Colonic mucosa (tissue), 4 donors: ENCODE results near the gene HERC4. TPM values are rescaled to one million over a fixed set of nuclear protein-coding genes. Genes with fewer than 3 reads are reported as not detected.

ENCODE experiments used
- DNase-seq: peaks from one replicate; pipeline ENCODE4 v3.0.0-alpha.2; 2020
- H3K27ac ChIP-seq: fragments of 200-600 bp; one replicate; pipeline ENCODE4 v1.8.0; 2021
- H3K27me3 ChIP-seq: fragments of 200-600 bp; one replicate; pipeline ENCODE4 v1.8.0; 2021
- H3K36me3 ChIP-seq: fragments of 200-600 bp; one replicate; pipeline ENCODE4 v1.8.0; 2021
- H3K4me1 ChIP-seq: fragments of 200-600 bp; one replicate; pipeline ENCODE4 v1.8.0; 2021; ENCODE audit warnings: mild to moderate bottlenecking
- H3K4me3 ChIP-seq: fragments of 200-600 bp; one replicate; pipeline ENCODE4 v1.8.0; 2021
- H3K9ac ChIP-seq, 2 donors: one replicate each; pipeline ENCODE4 v1.7.0; 2013; ENCODE audit warnings: control low read depth in 2 of 2, low read depth in 2 of 2, low read length in 2 of 2
- H3K9me3 ChIP-seq: fragments of 200-600 bp; one replicate; pipeline ENCODE4 v1.8.0; 2021
- intact Hi-C: fragments of 100-400 bp; cut with DNase I; formaldehyde crosslinking; loops from one replicate; pipeline ENCODE4 v1.14.1; 2022
- total RNA-seq, 2 donors: library from RNA; stranded (reverse); fragmentation: NEBNext Ultra II Directional in 1 of 2; extraction: Animal tissue kit (Norgen Biotek cat#: 25700) in 1 of 2; gene quantifications; one replicate each; pipeline ENCODE4 v1.2.1, GENCODE V29; 2021
- TF ChIP-seq, protein P1 (sequence below): fragments of 200-600 bp; IDR thresholded peaks from one replicate; pipeline ENCODE4 v1.8.0; 2022; ENCODE audit warnings: antibody characterized with exemption, mild to moderate bottlenecking
- donor health status: healthy.
- donor health status: DM: no; HTN: no; CAD: no.
- donor health status: DM: no; HTN: no; CAD: no.

HERC4 gene
- total RNA-seq, 2 donors from 2014 or later = 35.3 to 51.5 TPM

DNA sequence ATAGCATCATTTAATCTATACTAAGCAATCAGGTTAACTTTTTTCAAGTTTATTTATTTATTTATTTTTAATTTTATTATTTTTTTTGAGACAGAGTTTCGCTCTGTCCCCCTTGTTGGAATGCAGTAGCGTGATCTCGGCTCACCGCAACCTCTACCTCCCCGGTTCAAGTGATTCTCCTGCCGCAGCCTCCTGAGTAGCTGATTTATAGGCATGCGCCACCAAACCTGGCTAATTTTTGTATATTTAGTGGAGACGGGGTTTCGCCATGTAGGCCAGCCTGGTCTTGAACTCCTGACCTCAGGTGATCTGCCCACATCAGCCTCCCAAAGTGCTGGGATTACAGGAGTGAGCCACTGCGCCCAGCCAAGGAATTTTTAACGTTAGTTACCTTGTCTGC, 33.6 kb upstream of the HERC4 start:
- TF ChIP-seq, protein P1, sequence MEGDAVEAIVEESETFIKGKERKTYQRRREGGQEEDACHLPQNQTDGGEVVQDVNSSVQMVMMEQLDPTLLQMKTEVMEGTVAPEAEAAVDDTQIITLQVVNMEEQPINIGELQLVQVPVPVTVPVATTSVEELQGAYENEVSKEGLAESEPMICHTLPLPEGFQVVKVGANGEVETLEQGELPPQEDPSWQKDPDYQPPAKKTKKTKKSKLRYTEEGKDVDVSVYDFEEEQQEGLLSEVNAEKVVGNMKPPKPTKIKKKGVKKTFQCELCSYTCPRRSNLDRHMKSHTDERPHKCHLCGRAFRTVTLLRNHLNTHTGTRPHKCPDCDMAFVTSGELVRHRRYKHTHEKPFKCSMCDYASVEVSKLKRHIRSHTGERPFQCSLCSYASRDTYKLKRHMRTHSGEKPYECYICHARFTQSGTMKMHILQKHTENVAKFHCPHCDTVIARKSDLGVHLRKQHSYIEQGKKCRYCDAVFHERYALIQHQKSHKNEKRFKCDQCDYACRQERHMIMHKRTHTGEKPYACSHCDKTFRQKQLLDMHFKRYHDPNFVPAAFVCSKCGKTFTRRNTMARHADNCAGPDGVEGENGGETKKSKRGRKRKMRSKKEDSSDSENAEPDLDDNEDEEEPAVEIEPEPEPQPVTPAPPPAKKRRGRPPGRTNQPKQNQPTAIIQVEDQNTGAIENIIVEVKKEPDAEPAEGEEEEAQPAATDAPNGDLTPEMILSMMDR = no peak
- intact Hi-C loops = no loop called here
- no peaks in the 10 kb centered on the region for H3K9me3 ChIP-seq
- H3K27ac ChIP-seq = no peak overlapping the region
- no peak overlapping the region for H3K9ac ChIP-seq
- H3K4me3 ChIP-seq = no peak overlapping the region
- H3K36me3 ChIP-seq = no peaks in the 10 kb centered on the region
- no peaks in the 10 kb centered on the region for H3K27me3 ChIP-seq
- no peak for DNase-seq
- no peaks in the 10 kb centered on the region for H3K4me1 ChIP-seq

DNA sequence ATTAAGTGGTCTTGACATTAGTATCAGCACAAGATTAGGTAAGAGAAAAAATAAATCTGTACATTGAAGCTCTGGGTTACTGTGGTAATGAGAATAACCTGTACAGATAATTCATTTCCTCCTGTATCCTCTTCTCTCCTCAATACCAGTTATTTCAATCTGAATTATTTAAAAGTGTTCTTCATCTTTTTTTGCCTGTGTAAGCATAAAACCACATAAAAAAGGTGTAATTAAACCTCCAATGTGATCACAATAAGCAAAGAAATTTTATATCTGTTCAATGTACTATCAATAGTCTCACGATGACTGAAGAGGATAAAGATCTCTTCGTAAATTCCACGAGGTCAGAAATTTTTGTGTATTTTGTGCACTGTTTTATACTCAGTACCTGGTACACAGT, 33.0 kb upstream of the HERC4 start:
- intact Hi-C loops = no loop called here
- Histone ChIP-seq H3K9me3 (no peaks in the 10 kb centered on the region), H3K27me3 (no peaks in the 10 kb centered on the region), H3K4me1 (no peaks in the 10 kb centered on the region), H3K36me3 (no peaks in the 10 kb centered on the region), H3K27ac (no peak overlapping the region), H3K9ac (no peak overlapping the region), H3K4me3 (no peak overlapping the region)
- DNase-seq = no peak
- TF ChIP-seq, protein P1 = no peak

DNA sequence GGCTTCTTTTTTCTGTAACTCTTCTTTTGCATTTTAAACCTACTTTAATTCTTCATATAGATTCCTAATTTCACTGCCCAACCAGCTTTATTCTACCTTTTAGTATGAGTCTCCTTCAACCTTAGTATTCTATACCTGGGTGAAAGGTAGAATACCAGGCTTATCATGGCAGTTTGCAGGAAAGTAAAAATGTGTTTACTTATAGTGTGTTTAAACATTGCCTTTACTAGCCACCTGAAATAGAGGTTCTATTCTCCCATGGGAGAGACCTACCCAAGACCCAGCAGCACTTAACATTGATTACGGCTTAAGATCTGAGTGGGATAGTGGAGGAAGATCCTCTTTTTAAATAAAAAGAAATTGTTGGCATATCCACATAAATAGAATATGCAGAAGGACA, 32.6 kb upstream of the HERC4 start:
- no peaks in the 10 kb centered on the region for H3K4me1 ChIP-seq
- H3K27me3 ChIP-seq = no peaks in the 10 kb centered on the region
- no peak overlapping the region for H3K9ac ChIP-seq
- no peaks in the 10 kb centered on the region for H3K36me3 ChIP-seq
- H3K27ac ChIP-seq = no peak overlapping the region
- DNase-seq = no peak
- H3K4me3 ChIP-seq = no peak overlapping the region
- H3K9me3 ChIP-seq = no peaks in the 10 kb centered on the region
- intact Hi-C loops = no loop called here
- TF ChIP-seq, protein P1 = no peak

DNA sequence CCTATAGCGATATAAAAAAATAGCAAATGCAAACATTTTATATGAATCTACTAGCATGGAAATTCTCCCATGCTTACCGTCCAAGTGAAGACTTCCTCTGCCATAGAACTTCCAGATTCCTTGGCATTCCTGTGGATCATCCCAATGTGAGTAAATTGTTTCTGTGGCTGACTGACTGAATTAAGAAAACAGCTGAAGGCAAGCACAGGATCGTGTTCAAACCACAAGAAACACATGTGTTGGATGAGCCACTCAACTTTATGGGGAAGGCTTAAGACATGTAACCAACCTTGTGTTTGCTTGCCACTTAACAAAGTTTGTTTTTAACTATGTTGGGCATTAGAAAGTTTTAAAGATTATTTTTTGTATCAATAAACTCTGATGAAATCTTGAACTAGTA, 31.6 kb upstream of the HERC4 start:
- Histone ChIP-seq H3K4me3 (no peak overlapping the region), H3K4me1 (no peaks in the 10 kb centered on the region), H3K27ac (no peak overlapping the region), H3K27me3 (no peaks in the 10 kb centered on the region), H3K9me3 (no peaks in the 10 kb centered on the region), H3K36me3 (no peaks in the 10 kb centered on the region), H3K9ac (no peak overlapping the region)
- intact Hi-C loops = no loop called here
- DNase-seq = no peak
- TF ChIP-seq, protein P1 = no peak

DNA sequence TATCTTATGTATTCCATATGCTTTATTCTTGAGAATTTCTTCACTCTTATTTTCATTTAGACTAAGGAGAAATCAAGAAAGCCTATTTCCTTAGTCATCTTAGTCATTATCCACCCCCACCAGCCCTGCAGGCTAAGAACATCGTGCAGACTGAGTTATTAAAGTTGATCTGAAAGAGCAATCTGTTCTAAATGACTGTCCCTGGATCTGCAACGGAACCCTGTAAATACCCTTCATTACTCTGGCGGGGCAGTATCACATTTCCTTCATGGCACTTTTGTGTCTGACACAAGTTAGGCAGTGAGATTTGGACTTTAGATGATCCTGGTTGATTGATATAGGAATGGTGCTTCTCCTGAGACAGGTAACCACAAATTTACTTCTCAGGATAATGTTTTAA, 30.7 kb upstream of the HERC4 start:
- DNase-seq = no peak
- H3K27ac ChIP-seq = no peak overlapping the region
- H3K9me3 ChIP-seq = no peaks in the 10 kb centered on the region
- no peaks in the 10 kb centered on the region for H3K27me3 ChIP-seq
- TF ChIP-seq, protein P1 = no peak
- H3K36me3 ChIP-seq = no peaks in the 10 kb centered on the region
- no peaks in the 10 kb centered on the region for H3K4me1 ChIP-seq
- H3K4me3 ChIP-seq = no peak overlapping the region
- intact Hi-C loops = no loop called here
- H3K9ac ChIP-seq = no peak overlapping the region

DNA sequence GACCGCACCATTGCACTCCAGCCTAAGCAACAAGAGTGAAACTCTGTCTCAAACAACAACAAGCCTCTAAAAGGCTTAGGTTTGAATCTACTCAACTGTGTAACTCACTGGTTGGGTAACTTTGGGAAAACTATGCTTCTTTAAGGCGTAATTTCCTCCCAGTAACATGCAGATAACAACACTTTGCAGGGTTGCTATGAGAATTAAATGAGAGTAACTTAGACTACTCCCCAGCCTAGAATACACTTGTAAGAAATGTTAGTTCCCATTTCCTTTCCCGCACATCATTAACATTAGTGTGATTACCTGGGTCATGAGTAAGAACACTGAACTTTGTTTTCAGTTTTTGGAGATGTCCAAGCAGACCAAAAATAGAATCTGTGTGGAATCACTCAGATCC, 28.8 kb upstream of the HERC4 start:
- TF ChIP-seq, protein P1 = no peak
- no peak overlapping the region for H3K4me3 ChIP-seq

More for the DNA sequence above, 28.8 kb upstream of the HERC4 start:
- H3K9ac ChIP-seq = no peak overlapping the region
- no peaks in the 10 kb centered on the region for H3K27me3 ChIP-seq
- H3K36me3 ChIP-seq = no peaks in the 10 kb centered on the region
- no peaks in the 10 kb centered on the region for H3K9me3 ChIP-seq
- no peak overlapping the region for H3K27ac ChIP-seq
- H3K4me1 ChIP-seq = no peaks in the 10 kb centered on the region
- intact Hi-C loops = no loop called here
- no peak for DNase-seq
